MV-4-11 (cell line): ENCODE results near the gene ELN.

Experiments used
- DNase-seq: peaks from one replicate; lab custom pipeline; 2025; lab: John Stamatoyannopoulos, UW

The ELN gene

DNA sequence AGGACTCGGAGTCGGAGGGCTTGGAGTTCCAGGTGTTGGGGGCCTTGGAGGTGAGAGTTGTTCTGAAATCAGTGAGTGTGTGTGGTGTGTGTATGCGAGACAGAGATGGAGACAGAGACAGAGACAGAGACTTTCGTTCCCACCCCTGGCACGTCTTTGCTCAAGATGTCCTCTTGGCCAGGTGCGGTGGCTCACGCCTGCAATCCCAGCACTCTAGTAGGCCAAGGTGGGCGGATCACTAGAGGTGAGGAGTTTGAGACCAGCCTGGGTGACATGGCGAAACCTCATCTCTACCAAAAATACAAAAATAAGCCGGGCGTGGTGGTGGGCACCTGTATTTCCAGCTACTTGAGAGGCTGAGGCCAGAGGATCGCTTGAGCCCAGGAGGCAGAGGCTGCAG is 35.7 kb downstream of the ELN start:
- DNase-seq, result no peak

DNA sequence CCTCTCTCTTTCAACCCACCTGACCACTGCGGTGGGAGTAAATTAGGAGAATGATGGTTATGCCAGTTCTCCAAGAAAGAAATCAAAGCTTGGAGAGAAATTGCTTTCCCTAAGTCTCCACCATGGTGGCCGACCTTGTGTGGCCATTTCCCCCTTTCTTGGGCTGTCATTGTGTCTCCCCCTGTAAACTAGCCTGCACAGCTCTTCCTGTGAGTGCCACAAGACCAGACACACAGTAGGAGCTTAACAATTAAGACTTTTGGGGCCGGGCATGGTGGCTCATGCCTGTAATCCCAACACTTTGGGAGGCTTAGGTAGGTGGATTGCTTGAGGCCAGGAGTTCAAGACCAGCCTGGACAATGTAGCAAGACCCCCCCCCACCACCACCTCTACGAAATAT is 36.7 kb downstream of the ELN start:
- no peak for DNase-seq

- DNase-seq, result no peak
These were observed 38.7 kb downstream of the ELN start for GRCh38 chr7:74066626-74067025.

DNA sequence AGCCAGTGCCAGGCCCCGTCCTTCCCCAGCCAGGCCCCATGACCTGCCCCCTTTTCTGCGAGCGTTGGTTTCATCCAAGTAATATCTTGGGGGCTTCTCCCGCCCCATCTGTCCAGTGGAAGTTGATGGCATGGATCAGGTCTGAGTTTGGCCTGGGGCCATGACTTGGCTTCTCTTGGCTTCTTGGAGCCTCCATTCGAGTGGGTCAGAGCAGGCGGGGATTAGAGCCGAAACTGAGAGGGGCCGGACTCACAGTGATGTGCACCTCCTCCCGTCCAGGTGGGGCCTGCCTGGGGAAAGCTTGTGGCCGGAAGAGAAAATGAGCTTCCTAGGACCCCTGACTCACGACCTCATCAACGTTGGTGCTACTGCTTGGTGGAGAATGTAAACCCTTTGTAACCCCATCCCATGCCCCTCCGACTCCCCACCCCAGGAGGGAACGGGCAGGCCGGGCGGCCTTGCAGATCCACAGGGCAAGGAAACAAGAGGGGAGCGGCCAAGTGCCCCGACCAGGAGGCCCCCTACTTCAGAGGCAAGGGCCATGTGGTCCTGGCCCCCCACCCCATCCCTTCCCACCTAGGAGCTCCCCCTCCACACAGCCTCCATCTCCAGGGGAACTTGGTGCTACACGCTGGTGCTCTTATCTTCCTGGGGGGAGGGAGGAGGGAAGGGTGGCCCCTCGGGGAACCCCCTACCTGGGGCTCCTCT is 40.6 kb downstream of the ELN start:
- DNase-seq, result no peak

GRCh38 chr7:74069086-74069541 is 41.1 kb downstream of the ELN start:
- no peak for DNase-seq

- peak; percentile 22 for DNase-seq
These were observed 42.0 kb downstream of the ELN start for GRCh38 chr7:74069790-74070618.

DNA sequence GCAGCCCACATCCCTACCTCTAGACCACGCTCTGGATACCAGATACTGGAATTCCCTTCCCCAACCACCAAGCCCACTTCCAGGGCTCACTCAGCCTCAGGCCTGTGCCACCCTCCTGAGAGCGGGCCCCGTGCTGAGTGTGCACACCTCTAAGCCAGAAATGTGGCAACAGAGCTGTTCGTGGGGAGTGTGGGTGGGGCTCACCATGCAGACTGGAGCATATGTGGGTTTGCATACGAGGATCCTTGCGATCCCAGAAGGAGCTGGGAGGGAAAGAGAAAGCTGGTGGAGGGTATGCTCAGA is 42.6 kb downstream of the ELN start:
- DNase-seq, result no peak

- DNase-seq, result no peak
These were observed 43.1 kb downstream of the ELN start for GRCh38 chr7:74071121-74071520.

DNA sequence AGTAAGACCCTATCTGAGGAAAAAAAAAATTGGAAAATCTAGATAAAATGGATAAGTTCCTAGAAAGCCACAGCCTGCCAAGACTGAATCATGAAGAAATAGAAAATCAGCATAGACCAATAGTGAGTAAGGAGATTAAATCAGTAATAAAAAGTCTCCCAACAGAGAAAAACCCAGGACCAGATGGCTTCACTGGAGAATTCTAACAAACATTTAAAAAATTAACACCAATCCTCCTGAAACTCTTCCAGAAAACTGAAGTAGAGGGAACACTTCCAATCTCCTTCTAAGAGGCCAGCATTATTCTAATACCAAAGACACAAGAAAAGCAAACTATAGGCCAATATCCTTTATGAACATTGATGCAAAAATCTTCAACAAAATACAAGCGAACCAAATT is 46.8 kb downstream of the ELN start:
- DNase-seq, result no peak

DNA sequence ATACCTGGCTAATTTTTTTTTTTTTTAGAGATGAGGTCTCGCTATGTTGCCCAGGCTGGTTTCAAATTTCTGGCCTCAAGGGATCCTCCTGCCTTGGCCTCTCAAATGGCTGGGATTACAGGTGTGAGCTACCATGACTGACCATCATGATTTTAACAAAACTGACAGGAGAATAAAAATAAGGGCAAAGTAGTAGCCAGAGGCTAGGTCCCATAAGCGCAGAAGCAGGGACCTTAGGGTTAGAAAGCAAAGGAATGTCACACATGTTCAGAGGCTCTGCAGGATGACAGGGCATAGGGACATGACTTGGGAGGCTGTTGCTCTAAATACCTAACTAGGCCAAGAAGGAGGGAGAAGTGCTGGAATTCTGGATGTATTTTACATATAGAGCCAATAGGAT is 50.5 kb downstream of the ELN start:
- no peak for DNase-seq

DNA sequence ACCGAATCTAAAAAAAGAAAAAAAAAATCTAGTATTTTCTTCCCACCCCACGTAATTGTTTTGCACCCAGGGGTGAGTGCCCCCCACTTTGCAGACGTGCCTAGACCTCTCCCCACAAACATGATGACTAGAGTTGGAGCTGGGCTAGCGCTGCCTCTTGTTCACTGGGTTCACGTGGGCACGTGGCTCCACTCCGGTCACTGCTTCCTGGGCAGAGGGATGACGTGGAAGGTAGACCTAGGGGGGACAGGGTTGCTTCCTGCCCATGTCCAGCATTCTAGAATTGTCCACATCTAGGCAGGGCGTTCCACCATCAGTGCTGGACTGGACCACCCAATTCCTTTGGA is 54.8 kb downstream of the ELN start:
- no peak for DNase-seq

DNA sequence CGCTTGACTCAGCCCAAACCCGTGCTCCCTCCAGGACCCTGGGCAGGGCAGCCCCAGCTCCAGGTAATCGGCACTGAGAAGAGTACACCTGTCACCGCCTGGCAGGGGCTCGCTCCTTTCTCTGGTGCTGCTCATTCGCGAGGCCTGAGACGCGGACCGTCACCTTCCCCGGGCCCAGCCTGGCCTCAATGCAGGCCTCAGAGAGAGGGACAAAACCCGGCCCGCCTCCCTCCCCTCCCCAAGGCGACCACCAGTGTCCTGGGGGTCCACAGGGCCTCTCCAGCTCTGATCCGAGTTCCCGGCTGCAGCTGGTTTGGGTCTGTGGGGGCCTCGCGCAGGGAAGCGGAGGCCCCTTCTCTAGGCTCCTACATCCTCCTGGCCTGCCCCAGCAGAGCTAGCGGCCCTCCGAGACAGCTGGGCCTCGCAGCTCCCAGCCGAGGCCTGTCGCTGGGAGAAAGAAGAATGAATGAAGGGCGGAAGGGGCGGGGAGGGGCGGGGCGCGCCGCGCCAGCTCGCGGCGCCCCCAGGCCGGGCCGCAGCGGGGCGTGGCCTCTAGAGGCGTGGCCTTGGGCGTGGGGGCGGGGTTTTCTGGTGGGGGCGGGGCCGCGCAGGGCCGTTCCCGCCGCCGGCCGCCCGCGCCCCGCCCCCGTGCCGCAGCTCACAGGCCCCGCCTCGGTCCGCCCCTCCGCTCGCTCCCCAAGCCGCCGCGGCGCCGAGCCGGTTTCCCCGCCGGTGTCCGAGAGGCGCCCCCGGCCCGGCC is 55.3 kb downstream of the ELN start, which contains the start of gene LIMK1:
Gene LIMK1 (plus strand): TSS at position 688 of the 760 bp plus-strand sequence. CDS start 187 bp downstream, outside the sequence.
- DNase-seq, result peak; percentile 63

- DNase-seq, result peak; percentile 60
These were observed 56.2 kb downstream of the ELN start for GRCh38 chr7:74083928-74084721.

DNA sequence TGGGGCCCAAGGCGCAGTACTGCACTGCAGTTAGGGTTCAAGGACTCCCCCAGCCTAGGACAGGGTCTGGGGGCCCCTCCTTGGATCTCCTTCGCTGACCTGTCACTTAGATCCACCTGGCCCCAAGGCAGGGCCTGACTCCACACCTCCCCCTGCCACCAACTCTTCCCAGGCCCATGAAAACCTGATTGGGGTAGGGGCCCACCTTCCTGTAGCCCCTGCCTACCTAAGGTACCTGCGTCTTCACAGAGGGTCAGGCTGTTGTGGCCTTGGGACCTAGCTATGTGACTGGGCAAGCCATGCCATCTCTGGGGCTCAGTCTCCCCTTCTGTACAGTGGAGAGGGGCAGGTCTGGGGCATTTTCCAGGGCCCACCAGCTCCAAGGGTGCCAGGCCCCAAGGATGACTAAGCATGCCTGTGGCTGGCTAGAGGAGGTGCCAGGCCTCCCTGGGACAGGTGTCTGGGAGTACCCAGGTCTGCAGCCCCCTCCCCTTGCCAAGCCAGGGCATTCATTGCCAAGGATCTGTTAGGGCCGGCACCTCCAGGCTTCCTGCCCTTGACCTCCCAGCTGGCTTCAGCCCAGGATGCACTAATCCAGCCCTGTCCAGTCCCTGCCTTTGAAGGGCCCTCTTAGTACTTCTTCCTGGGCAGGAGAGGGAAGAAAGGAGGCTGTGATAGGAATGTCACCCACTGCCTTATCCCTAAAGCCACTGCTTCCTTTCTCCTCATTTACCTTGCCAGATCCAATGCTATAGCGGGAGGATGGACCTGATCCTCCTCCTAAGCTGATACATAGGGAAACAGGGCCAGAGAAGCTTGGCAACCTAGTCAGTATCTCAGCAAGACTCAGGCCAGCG is 57.0 kb downstream of the ELN start:
- DNase-seq, result no peak

DNA sequence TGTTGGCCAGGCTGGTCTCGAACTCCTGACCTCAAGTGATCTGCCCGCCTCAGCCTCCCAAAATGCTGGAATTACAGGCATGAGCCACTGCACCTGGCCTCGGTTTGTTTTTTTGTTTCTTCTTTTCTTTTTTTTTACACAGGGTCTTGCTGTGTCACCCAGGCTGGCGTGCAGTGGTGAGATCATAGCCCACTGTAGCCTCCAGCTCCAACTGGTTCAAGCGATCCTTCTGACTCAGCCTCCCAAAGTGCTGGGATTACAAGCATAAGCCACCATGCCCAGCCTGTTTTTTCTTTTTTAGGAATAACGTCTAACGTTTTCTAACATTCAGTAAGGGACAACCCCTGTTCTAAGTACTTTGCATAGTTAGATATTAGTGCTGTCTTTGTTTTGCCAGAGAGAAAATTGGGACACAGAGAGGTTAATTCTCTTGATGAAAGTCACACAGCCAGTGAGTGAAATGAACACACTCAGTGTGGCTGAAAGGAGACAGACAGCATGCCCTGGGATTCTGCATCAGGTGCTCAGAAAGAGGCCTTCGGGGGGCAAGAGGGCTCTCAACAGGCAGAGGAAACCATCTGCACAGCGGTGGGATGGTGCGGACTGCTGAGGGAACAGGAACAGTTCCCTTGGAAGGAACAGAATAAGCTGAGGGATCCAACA is 59.9 kb downstream of the ELN start:
- no peak for DNase-seq

GRCh38 chr7:74092321-74092963 is 64.5 kb downstream of the ELN start:
- no peak for DNase-seq

DNA sequence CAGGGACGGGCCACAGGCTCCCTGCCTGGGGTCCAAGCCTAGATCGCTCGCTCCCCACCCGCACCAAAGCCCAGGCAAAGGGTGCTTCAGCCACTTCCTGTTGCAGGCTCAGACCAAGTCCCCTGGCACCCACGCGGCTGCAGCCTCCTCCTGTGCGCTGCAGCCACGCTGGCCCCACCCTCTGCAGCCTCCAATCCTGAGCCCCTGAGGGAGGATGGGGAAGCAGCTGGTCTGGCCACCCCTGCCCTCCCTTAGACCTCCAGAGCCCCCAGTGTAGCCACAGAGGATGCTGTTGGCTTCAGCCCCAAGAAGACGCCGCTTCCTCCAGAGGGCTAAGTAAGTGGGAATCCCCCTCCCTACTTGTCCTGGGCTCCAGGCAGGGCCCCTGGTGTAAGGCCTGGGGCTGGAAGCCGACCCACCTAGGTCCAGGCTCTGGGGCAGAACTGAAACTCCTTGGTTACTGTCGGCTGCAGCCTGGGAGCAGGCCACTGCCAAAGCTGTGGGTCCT is 65.0 kb downstream of the ELN start:
- DNase-seq, result peak; percentile 78

- DNase-seq, result no peak
These were observed 65.8 kb downstream of the ELN start for GRCh38 chr7:74093671-74094223.
